OCI-LY1 (cell line): Measurements from ENCODE around the gene USP47.

Experiments used
- H2AFZ ChIP-seq: fragments of 200-600 bp; sonication (generic), shearing (Covaris generic); 2 replicates; pipeline ENCODE4 v1.6.0; 2014; ENCODE audit warnings: antibody characterized with exemption, mild to moderate bottlenecking, low read length
- H3F3A ChIP-seq: fragments of 200-600 bp; sonication (generic), shearing (Covaris generic); 2 replicates; pipeline ENCODE4 v1.6.0; 2014; ENCODE audit warnings: mild to moderate bottlenecking, antibody characterized with exemption, low read length, moderate library complexity; ENCODE audit not compliant: insufficient read depth
- H3K27ac ChIP-seq: fragments of 200-600 bp; sonication (generic); 2 replicates; pipeline ENCODE4 v1.5.1; 2014; ENCODE audit warnings: low read length, mixed run types, mild to moderate bottlenecking, low read depth; ENCODE audit not compliant: poor library complexity, severe bottlenecking
- H3K27me3 ChIP-seq: fragments of 200-600 bp; sonication (generic); 2 replicates; pipeline ENCODE4 v1.6.0; 2014; ENCODE audit warnings: antibody characterized with exemption, mild to moderate bottlenecking, low read length, moderate library complexity; ENCODE audit not compliant: insufficient read depth
- H3K36me3 ChIP-seq: fragments of 200-600 bp; sonication (generic); 2 replicates; pipeline ENCODE4 v1.6.1; 2014; ENCODE audit warnings: mild to moderate bottlenecking, antibody characterized with exemption, low read length, moderate library complexity, mixed read lengths; ENCODE audit not compliant: insufficient read depth
- H3K4me1 ChIP-seq: fragments of 200-600 bp; sonication (generic); 2 replicates; pipeline ENCODE4 v1.5.1; 2014; ENCODE audit warnings: mild to moderate bottlenecking, low read length, moderate library complexity; ENCODE audit not compliant: insufficient read depth, severe bottlenecking
- H3K4me2 ChIP-seq: fragments of 200-600 bp; sonication (generic), shearing (Covaris generic); 2 replicates; pipeline ENCODE4 v1.6.1; 2014; ENCODE audit warnings: low read length
- H3K4me3 ChIP-seq: fragments of 200-600 bp; sonication (generic); 2 replicates; pipeline ENCODE4 v1.5.1; 2014; ENCODE audit warnings: low read length, low read depth, mild to moderate bottlenecking, mixed read lengths; ENCODE audit not compliant: poor library complexity, severe bottlenecking
- H3K79me2 ChIP-seq: fragments of 200-600 bp; shearing (Covaris generic); 2 replicates; pipeline ENCODE4 v1.6.1; 2016; ENCODE audit warnings: mixed run types, low read length, mixed read lengths; ENCODE audit not compliant: insufficient read depth
- H3K9ac ChIP-seq: fragments of 200-600 bp; sonication (generic), shearing (Covaris generic); 2 replicates; pipeline ENCODE4 v1.6.1; 2014; ENCODE audit warnings: mild to moderate bottlenecking, low read length, mixed read lengths
- H3K9me2 ChIP-seq: fragments of 200-600 bp; sonication (generic), shearing (Covaris generic); 2 replicates; pipeline ENCODE4 v1.6.1; 2014; ENCODE audit warnings: low read depth, mild to moderate bottlenecking, low read length, mixed read lengths
- H3K9me3 ChIP-seq: fragments of 200-600 bp; shearing (Covaris generic); 2 replicates; pipeline ENCODE4 v1.6.1; 2014; ENCODE audit warnings: low read length, mixed read lengths
- H4K20me1 ChIP-seq: fragments of 200-600 bp; sonication (generic), shearing (Covaris generic); 2 replicates; pipeline ENCODE4 v1.6.0; 2016; ENCODE audit warnings: mild to moderate bottlenecking, low read length; ENCODE audit not compliant: insufficient read depth
- EZH2 ChIP-seq: fragments of 200-600 bp; sonication (generic), shearing (Covaris generic); IDR thresholded peaks from 2 replicates; pipeline ENCODE4 v1.8.0; 2017; ENCODE audit warnings: borderline replicate concordance, mixed run types, mild to moderate bottlenecking, antibody characterized with exemption, low read length, moderate library complexity, mixed read lengths
- TF ChIP-seq, protein P1 (sequence below): fragments of 200-600 bp; sonication (generic), shearing (Covaris generic); IDR thresholded peaks from 2 replicates; pipeline ENCODE4 v1.5.1; 2017; ENCODE audit warnings: mild to moderate bottlenecking, antibody characterized with exemption, low read length, moderate library complexity, mixed read lengths

The USP47 gene

DNA sequence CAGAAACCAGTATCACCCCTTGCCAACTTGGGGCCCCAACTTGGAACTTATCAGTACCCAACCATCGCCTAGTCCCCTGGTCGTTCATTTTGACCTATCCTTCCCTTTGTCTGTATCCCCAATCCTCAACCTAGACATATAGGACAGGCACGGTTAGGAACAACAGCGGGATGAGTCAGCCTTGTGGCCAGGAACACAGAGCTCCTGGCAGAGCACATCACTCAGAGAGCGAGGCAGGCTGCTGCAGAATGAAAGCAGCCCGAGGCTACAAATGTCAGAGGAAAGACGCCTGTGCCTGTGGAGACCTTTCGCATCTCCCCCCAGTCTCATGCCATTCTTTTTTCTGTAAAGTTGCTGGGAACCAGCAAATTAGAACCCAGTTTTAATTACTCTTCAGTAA lies 152.1 kb downstream of the USP47 start:
- Histone ChIP-seq H4K20me1 (no peaks in the 10 kb centered on the region), H3K9ac (no peak overlapping the region), H2AFZ (no peak overlapping the region), H3K9me2 (no peaks in the 10 kb centered on the region), H3K4me1 (no peaks in the 10 kb centered on the region), H3K4me3 (no peak overlapping the region), H3F3A (no peaks in the 10 kb centered on the region), H3K79me2 (no peaks in the 10 kb centered on the region), H3K9me3 (no peaks in the 10 kb centered on the region), H3K4me2 (no peak overlapping the region), H3K36me3 (no peaks in the 10 kb centered on the region), H3K27ac (no peak overlapping the region), H3K27me3 (0 out of 2 replicates have a peak, but pooled peaks cover 8% of the 10 kb centered on the region)
- no peak for TF ChIP-seq EZH2
- TF ChIP-seq, protein P1, sequence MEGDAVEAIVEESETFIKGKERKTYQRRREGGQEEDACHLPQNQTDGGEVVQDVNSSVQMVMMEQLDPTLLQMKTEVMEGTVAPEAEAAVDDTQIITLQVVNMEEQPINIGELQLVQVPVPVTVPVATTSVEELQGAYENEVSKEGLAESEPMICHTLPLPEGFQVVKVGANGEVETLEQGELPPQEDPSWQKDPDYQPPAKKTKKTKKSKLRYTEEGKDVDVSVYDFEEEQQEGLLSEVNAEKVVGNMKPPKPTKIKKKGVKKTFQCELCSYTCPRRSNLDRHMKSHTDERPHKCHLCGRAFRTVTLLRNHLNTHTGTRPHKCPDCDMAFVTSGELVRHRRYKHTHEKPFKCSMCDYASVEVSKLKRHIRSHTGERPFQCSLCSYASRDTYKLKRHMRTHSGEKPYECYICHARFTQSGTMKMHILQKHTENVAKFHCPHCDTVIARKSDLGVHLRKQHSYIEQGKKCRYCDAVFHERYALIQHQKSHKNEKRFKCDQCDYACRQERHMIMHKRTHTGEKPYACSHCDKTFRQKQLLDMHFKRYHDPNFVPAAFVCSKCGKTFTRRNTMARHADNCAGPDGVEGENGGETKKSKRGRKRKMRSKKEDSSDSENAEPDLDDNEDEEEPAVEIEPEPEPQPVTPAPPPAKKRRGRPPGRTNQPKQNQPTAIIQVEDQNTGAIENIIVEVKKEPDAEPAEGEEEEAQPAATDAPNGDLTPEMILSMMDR = no peak

DNA sequence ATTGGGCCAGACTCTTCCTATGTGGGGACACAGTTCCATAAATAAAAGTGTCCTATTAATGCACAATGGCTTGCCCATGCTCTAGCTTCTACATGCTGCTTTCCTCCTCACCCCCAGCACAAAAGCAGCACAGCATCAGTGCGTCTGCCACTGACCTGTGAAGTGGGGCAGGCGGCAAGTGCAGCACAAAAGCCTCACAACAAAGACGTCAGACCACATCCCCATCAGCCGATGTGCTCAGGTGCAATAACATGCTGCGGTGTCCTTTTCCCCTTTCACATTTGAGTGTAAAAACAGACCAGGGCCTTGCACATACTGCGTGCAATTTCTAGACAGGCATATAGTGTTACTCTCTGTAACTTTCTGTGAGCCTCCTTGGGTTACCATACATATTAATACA lies 153.8 kb downstream of the USP47 start:
- no peaks in the 10 kb centered on the region for H3K9me2 ChIP-seq
- no peak overlapping the region for H3K4me2 ChIP-seq
- H4K20me1 ChIP-seq = no peaks in the 10 kb centered on the region
- no peaks in the 10 kb centered on the region for H3K9me3 ChIP-seq
- H3K9ac ChIP-seq = no peak overlapping the region
- H2AFZ ChIP-seq = no peak overlapping the region
- H3F3A ChIP-seq = no peaks in the 10 kb centered on the region
- H3K79me2 ChIP-seq = no peaks in the 10 kb centered on the region
- H3K27ac ChIP-seq = no peak overlapping the region
- 0 out of 2 replicates have a peak, but pooled peaks cover 8% of the 10 kb centered on the region for H3K27me3 ChIP-seq
- no peaks in the 10 kb centered on the region for H3K36me3 ChIP-seq
- H3K4me1 ChIP-seq = no peaks in the 10 kb centered on the region
- TF ChIP-seq, protein P1 = no peak
- TF ChIP-seq EZH2 = no peak
- no peak overlapping the region for H3K4me3 ChIP-seq

- Histone ChIP-seq H3K4me3 (no peak overlapping the region), H3K9me3 (no peaks in the 10 kb centered on the region), H4K20me1 (no peaks in the 10 kb centered on the region), H3K79me2 (no peaks in the 10 kb centered on the region), H3K4me1 (no peaks in the 10 kb centered on the region), H3K27ac (no peak overlapping the region), H3K9ac (no peak overlapping the region), H3K27me3 (0 out of 2 replicates have a peak, but pooled peaks cover 1% of the 10 kb centered on the region), H2AFZ (no peak overlapping the region), H3F3A (no peaks in the 10 kb centered on the region), H3K4me2 (no peak overlapping the region), H3K9me2 (no peaks in the 10 kb centered on the region), H3K36me3 (no peaks in the 10 kb centered on the region)
- TF ChIP-seq EZH2 = no peak
- TF ChIP-seq, protein P1 = no peak
Observed at GRCh38 chr11:11996321-11997048, 154.7 kb downstream of the USP47 start.
